SK-N-MC (cell line): ENCODE results near the gene PTPRG.

Experiments used
- DNase-seq: peaks from one replicate; pipeline ENCODE4 v3.0.0-alpha.2; 2011; ENCODE audit warnings: low read depth, low spot score
- H3K27ac ChIP-seq: fragments of 200-600 bp; sonication (generic); 2 replicates; pipeline ENCODE4 v1.5.1; 2016; ENCODE audit warnings: mixed run types
- H3K36me3 ChIP-seq: fragments of 200-600 bp; sonication (generic); 2 replicates; pipeline ENCODE4 v1.6.1; 2017; ENCODE audit warnings: antibody characterized with exemption, low read length, mixed read lengths; ENCODE audit not compliant: insufficient read depth
- H3K4me3 ChIP-seq: fragments of 200-600 bp; sonication (generic); 2 replicates; pipeline ENCODE4 v1.5.1; 2016
- H3K9ac ChIP-seq: fragments of 200-600 bp; sonication (generic); 2 replicates; pipeline ENCODE4 v1.8.0; 2017; ENCODE audit warnings: mixed run types, mixed read lengths; ENCODE audit not compliant: insufficient read length
- H3K9me3 ChIP-seq: fragments of 200-600 bp; sonication (generic); 2 replicates; pipeline ENCODE4 v1.6.1; 2017; ENCODE audit warnings: low read depth, mild to moderate bottlenecking, antibody characterized with exemption, low read length, moderate library complexity, mixed read lengths
- EZH2 ChIP-seq: fragments of 200-600 bp; sonication (generic); IDR thresholded peaks from one replicate; pipeline ENCODE4 v1.6.1; 2017; ENCODE audit warnings: antibody characterized with exemption
- FOXP2 ChIP-seq: optimal IDR thresholded peaks from 2 replicates; pipeline ENCODE3; 2011; ENCODE audit warnings: mild to moderate bottlenecking, moderate library complexity; ENCODE audit not compliant: insufficient read depth; ENCODE audit errors: extremely low read length, control extremely low read depth
- POLR2AphosphoS5 ChIP-seq: IDR thresholded peaks from 2 replicates; pipeline ENCODE4 v1.6.1; 2012; ENCODE audit warnings: mild to moderate bottlenecking, low read depth, low read length, borderline replicate concordance

PTPRG gene

DNA sequence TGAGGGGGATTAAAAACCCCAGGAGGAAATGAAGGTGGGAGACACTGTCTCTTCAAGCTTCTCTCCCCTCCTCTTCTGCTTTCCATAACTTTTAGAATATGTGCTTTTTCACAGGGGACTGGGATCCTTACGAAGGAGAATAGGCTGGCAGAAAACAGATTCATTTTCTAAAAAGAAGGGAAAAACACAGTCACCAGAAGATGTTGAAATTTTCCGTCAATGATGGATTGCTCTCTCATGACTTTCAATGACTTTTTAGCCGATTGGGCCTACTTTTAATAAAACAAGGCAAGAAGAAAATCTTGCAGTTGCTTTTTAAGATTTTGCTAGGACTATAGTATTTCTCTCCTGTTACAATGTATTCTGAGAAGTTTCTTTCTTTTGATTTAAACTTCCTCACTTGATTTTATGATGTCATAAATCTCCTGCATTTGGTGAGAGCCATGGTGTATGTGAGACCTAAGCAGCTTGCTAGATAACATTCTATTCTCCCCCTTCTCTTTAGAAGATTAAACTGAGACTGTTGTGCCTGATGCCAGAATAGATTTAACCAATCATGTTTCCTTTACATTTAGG lies 570.7 kb downstream of the PTPRG start:
- DNase-seq, result no peak
- Histone ChIP-seq H3K4me3 (no peak overlapping the region), H3K36me3 (no peaks in the 10 kb centered on the region), H3K9me3 (no peaks in the 10 kb centered on the region), H3K27ac (no peak overlapping the region), H3K9ac (no peak overlapping the region)
- TF ChIP-seq FOXP2 (no peak), EZH2 (no peak), POLR2AphosphoS5 (no peak)

DNA sequence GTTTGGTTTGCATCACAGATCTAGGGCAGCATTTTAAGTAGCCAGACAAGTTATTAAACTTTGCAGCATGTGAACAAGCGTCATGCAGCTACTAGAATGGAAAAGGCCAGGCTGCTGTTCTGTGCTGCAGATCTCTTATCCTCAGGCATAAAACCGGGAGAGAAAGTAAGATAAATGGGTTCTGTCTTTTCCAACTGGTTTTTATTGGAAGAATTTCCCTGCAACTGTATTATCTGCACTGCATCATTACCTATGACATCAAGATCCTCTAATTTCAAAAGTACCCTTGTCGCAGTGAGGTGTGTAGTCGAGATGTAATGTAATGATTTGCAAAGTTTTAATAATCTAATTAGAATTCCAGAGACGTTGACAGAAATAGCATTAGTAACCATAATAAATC lies 571.6 kb downstream of the PTPRG start:
- TF ChIP-seq POLR2AphosphoS5 (no peak), EZH2 (no peak), FOXP2 (no peak)
- Histone ChIP-seq H3K27ac (no peak overlapping the region), H3K9ac (no peak overlapping the region), H3K36me3 (no peaks in the 10 kb centered on the region), H3K9me3 (no peaks in the 10 kb centered on the region), H3K4me3 (no peak overlapping the region)
- no peak for DNase-seq

DNA sequence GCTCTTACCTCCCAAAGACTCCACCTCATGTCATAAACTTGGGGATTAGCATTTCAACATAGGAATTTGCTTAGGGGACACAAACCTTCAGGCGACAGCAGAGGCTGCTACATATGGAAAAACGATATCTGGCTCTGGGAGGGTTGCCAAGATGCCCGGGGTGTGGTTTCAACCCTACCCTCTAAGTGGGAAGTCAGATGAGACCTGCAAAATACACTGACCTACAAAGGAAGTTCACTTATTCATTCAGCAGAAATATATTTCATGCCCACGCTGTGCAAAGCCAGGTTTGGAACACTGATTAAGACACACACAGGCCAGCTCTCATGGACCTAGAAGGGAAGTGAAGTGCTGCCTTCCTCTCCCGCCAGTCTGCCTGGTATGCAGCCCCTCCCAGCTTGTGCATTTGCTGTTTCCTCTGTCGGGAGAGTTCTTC lies 572.7 kb downstream of the PTPRG start:
- no peak overlapping the region for H3K27ac ChIP-seq
- H3K9me3 ChIP-seq, result no peaks in the 10 kb centered on the region
- no peaks in the 10 kb centered on the region for H3K36me3 ChIP-seq
- no peak overlapping the region for H3K9ac ChIP-seq
- no peak for TF ChIP-seq EZH2
- TF ChIP-seq FOXP2, result no peak
- no peak; the same call in 1 of the 2 replicates for TF ChIP-seq POLR2AphosphoS5
- peak overlapping the region; percentile 28 for H3K4me3 ChIP-seq
- peak; percentile 42 for DNase-seq

DNA sequence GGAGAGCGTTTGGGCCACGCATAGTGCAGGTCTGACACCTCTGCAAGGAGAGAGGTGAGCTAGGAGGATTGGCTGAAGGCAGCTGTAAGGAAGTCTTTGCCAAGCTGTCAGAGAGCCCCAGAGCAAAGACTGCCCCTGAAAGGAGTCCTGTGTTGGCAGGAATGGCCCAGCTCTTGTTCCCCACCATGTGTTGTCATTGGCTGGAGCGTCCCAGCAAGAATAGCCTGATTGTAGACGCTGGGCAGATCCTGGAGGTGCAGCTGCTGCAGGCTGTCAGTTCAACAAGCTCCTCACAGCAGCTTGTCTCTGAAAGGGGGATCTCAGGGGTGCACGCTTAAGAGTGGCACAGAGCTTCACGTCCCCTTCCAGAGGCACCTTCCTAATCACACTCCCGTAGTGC lies 574.4 kb downstream of the PTPRG start:
- no peak overlapping the region for H3K27ac ChIP-seq
- no peak overlapping the region for H3K9ac ChIP-seq
- no peak overlapping the region for H3K4me3 ChIP-seq
- no peak for DNase-seq
- no peaks in the 10 kb centered on the region for H3K9me3 ChIP-seq
- H3K36me3 ChIP-seq, result no peaks in the 10 kb centered on the region
- TF ChIP-seq POLR2AphosphoS5 (no peak), FOXP2 (no peak), EZH2 (no peak)

DNA sequence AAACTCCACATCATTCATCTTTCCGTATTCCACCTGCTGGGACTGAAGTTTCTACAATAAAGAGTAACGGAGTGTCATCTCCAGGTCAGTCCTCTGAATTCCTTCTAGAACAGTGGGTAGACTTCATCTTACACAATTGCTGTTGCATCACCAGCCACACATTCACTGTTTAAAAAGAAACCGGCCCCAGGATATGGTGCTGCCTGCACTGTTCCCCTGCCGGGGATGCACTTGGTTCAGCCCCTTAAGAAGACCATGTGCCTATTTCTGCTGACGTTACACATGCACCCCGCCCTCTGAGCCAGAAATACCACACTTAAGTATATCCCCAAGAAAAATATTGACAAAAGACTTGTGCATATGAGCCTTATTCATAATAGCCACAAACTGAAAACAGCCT lies 578.6 kb downstream of the PTPRG start:
- Histone ChIP-seq H3K9ac (no peak overlapping the region), H3K27ac (no peak overlapping the region), H3K4me3 (no peak overlapping the region), H3K9me3 (no peaks in the 10 kb centered on the region), H3K36me3 (no peaks in the 10 kb centered on the region)
- TF ChIP-seq FOXP2, result no peak
- no peak for TF ChIP-seq POLR2AphosphoS5
- TF ChIP-seq EZH2, result no peak
- no peak for DNase-seq

DNA sequence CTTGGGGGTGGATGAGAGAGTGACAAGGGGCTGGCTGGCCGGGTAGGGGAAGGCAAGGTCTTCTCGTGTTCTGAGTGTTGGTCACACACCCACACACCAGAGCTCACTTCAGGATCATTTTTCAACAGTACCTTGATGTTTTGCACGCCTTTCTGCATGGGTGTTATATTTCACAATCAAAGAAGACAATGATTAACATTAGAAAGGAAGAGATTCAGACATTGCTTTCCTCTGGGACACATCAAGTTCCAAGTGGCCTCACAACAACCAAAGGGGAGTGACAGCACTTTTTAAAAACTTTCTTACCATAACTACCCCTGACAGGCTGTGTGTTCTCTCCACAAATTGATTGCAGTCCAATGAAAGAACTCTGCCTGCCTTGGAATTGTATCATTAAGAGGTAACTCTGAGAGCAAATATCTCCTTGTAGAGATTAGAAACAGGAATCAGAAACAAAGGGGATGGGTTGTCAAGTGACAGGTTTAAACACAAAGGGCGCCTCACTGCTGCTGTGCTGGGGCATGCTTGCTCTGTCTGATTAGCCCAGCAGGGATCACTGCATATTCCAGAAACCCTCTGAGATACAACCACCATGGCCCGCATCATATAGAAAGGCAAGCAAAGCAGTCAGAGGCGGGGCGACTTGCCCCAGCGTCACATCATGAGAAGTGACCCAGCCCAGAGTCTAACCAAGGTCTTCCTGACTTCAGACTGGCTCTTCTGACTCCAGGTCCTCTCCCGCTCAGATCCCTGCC lies 581.1 kb downstream of the PTPRG start:
- Histone ChIP-seq H3K4me3 (no peak overlapping the region), H3K27ac (no peak overlapping the region), H3K9ac (no peak overlapping the region), H3K36me3 (no peaks in the 10 kb centered on the region), H3K9me3 (no peaks in the 10 kb centered on the region)
- TF ChIP-seq FOXP2 (no peak), EZH2 (no peak), POLR2AphosphoS5 (no peak)
- DNase-seq, result no peak

DNA sequence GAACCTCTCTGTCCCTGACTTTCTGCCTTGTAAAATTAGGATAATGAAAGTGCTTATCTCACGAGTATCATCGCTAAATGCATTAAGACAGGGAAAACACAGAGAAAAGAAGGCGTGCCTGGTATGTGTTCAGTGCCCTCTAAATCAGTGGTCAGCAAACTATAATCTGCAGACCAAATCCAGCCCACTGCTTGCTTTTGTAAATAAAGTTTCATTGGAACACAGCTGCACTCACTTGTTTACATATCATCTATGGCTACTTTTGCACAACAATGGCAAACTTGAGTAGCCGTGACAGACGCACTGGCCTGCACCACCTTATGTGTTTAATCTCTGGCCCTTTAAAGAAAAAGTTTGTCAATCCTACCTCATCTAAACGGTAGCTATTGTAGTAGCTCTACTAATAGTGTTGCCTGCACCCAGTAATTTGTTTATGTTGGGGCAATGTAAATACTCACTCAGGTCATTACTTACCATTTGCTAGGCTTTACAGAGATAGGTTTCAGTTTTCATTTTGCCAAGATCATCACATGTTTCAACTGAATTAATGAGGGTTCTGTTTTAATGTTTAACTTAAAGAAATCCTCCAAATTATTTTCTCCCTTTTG lies 582.6 kb downstream of the PTPRG start:
- no peak overlapping the region for H3K27ac ChIP-seq

DNA sequence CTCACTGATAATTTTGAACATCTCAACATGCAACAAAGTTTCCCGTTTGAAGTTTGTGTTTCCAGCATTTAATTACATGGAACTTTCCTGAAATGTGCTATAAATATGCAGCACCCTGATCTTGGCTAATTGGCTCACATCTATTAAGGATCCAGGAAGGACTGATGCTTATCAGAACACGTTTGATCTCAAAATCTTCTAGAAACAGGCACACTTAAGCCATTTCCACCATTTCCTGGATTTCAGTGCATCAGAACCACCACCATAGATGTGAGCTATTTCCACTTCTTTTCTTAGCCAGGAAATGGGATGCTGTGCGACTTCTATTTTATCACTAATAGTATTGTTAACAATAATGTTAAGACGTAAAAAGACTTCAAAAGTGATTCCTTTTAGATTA lies 583.1 kb downstream of the PTPRG start:
- Histone ChIP-seq H3K36me3 (no peaks in the 10 kb centered on the region), H3K4me3 (no peak overlapping the region), H3K9me3 (no peaks in the 10 kb centered on the region), H3K27ac (no peak overlapping the region), H3K9ac (no peak overlapping the region)
- peak; percentile 30 for DNase-seq
- no peak for TF ChIP-seq POLR2AphosphoS5
- no peak for TF ChIP-seq FOXP2
- TF ChIP-seq EZH2, result no peak

More for the DNA sequence above, 582.6 kb downstream of the PTPRG start:
- H3K9ac ChIP-seq, result no peak overlapping the region
- no peaks in the 10 kb centered on the region for H3K36me3 ChIP-seq
- TF ChIP-seq EZH2 (no peak), FOXP2 (no peak)
- no peaks in the 10 kb centered on the region for H3K9me3 ChIP-seq
- no peak for DNase-seq
- no peak overlapping the region for H3K4me3 ChIP-seq
